Uterus (tissue), 2 donors: ENCODE measurements around the gene PALB2.

Experiments used
- POLR2A ChIP-seq, 2 donors: fragments of 450-650 bp; IDR thresholded peaks; one replicate each; pipeline ENCODE4 v1.6.1; 2016; ENCODE audit warnings: antibody characterized with exemption in 2 of 2, mild to moderate bottlenecking in 1 of 2, moderate library complexity in 1 of 2
- TF ChIP-seq, protein P1 (sequence below), 4 experiments: fragments of 200-600 bp in 2 of 4; fragments of 450-650 bp in 2 of 4; sonication (generic) in 2 of 4; IDR thresholded peaks; one replicate each; pipeline ENCODE4 v1.5.1; 2016 to 2019; ENCODE audit warnings: antibody characterized with exemption in 4 of 4, mild to moderate bottlenecking in 2 of 4, moderate library complexity in 1 of 4

DNA sequence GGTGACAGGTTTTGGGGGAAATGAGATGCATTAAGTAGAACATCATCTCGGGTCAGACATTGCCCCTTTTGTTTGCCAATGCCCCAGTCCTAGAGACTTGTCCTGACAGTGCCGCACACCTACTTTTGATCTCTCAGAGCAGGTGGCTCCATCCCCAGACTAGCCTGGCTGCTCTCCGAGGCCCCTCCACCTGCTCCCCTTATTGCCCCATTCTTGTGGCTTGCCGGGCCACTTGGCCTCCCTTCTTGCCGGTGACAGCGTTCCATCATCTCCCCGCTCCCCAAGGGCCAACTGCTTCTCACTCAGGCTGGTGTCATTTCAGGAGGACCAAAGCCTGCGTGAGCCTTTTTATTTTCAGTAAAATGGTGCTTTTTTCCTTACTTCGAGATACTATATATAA is 68.7 kb downstream of the PALB2 start:
- TF ChIP-seq, protein P1, sequence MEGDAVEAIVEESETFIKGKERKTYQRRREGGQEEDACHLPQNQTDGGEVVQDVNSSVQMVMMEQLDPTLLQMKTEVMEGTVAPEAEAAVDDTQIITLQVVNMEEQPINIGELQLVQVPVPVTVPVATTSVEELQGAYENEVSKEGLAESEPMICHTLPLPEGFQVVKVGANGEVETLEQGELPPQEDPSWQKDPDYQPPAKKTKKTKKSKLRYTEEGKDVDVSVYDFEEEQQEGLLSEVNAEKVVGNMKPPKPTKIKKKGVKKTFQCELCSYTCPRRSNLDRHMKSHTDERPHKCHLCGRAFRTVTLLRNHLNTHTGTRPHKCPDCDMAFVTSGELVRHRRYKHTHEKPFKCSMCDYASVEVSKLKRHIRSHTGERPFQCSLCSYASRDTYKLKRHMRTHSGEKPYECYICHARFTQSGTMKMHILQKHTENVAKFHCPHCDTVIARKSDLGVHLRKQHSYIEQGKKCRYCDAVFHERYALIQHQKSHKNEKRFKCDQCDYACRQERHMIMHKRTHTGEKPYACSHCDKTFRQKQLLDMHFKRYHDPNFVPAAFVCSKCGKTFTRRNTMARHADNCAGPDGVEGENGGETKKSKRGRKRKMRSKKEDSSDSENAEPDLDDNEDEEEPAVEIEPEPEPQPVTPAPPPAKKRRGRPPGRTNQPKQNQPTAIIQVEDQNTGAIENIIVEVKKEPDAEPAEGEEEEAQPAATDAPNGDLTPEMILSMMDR (IDR thresholded peaks at IDR 0.05): no peak
- no peak for TF ChIP-seq POLR2A (IDR thresholded peaks at IDR 0.05)
